Stimulated activated CD4-positive, alpha-beta T cell treated with anti-CD3 and anti-CD28 coated beads, Interleukin-15, amount 100 ng/mL, for 48 hours (primary cell): ENCODE measurements around the gene GPR89B.
"Not testable (repeated sequence)": the region's sequence is repeated elsewhere in the genome, so short reads cannot be mapped to it uniquely, and the experiment has no call there.

Experiments used
- DNase-seq, 2 donors: peaks; one replicate each; pipeline ENCODE4 v3.0.0-alpha.2; 2020; ENCODE audit warnings: low read depth in 2 of 2

The GPR89B gene

GRCh38 chr1:147928236-147929132, at the start of gene GPR89B:
GPR89B (plus strand) TSS chr1:147928420; CDS start chr1:147928537, 117 bp downstream.
- DNase-seq = peak; percentile 82 to 90

- no peak for DNase-seq
Measured at GRCh38 chr1:147879911-147880310, 48.3 kb upstream of the GPR89B start.

- no peak for DNase-seq
Measured at GRCh38 chr1:147882535-147882934, 45.7 kb upstream of the GPR89B start.

- DNase-seq = peak; percentile 10 to 58
Measured at GRCh38 chr1:147890177-147890790, 37.9 kb upstream of the GPR89B start.

- no peak for DNase-seq
Measured at GRCh38 chr1:147891088-147891487, 37.1 kb upstream of the GPR89B start.

GRCh38 chr1:147892216-147892615, 36.0 kb upstream of the GPR89B start:
- no peak for DNase-seq

GRCh38 chr1:147892731-147893214, 35.4 kb upstream of the GPR89B start:
- peak; percentile 5 to 28 for DNase-seq

GRCh38 chr1:147895123-147895522, 33.1 kb upstream of the GPR89B start:
- DNase-seq = no peak

- DNase-seq = no peak
Measured at GRCh38 chr1:147897029-147897752, 31.0 kb upstream of the GPR89B start.

- DNase-seq = no peak
Measured at GRCh38 chr1:147897789-147898188, 30.4 kb upstream of the GPR89B start.

- DNase-seq = no peak
Measured at GRCh38 chr1:147902253-147902845, 25.9 kb upstream of the GPR89B start, which contains the start of gene GJA8. GJA8 (plus strand) TSS chr1:147902795; CDS start chr1:147907956, 5,161 bp downstream.

GRCh38 chr1:147904726-147905125, 23.5 kb upstream of the GPR89B start:
- no peak for DNase-seq

- DNase-seq = no peak
Measured at GRCh38 chr1:147907786-147908509, 20.3 kb upstream of the GPR89B start.

GRCh38 chr1:147912553-147912952, 15.7 kb upstream of the GPR89B start:
- no peak for DNase-seq

GRCh38 chr1:147913362-147913942, 14.8 kb upstream of the GPR89B start:
- no peak for DNase-seq

GRCh38 chr1:147919896-147920295, 8.3 kb upstream of the GPR89B start:
- DNase-seq = no peak

GRCh38 chr1:147924813-147925212, 3.4 kb upstream of the GPR89B start:
- DNase-seq = no peak

GRCh38 chr1:147927215-147927614, 1.0 kb upstream of the GPR89B start:
- DNase-seq = not testable (repeated sequence)

- DNase-seq = not testable (repeated sequence)
Measured at GRCh38 chr1:147927689-147928088, 531 bp upstream of the GPR89B start.

GRCh38 chr1:147931137-147931536, 2.9 kb downstream of the GPR89B start:
- not testable (repeated sequence) for DNase-seq

- not testable (repeated sequence) for DNase-seq
Measured at GRCh38 chr1:147935296-147935695, 7.1 kb downstream of the GPR89B start.
